SW480 (cell line): ENCODE measurements around the gene C1orf159.

Experiments
- DNase-seq: peaks from one replicate; pipeline ENCODE4 v3.0.0-alpha.2; 2016; ENCODE audit warnings: low spot score

The C1orf159 gene

GRCh38 chr1:1132042-1132950 lies 16.4 kb upstream of the C1orf159 start:
- no peak for DNase-seq

- DNase-seq: no peak
These were observed 14.6 kb upstream of the C1orf159 start for GRCh38 chr1:1130206-1131120.

- DNase-seq: no peak
These were observed 13.5 kb upstream of the C1orf159 start for GRCh38 chr1:1129381-1129821.

- DNase-seq: no peak
These were observed 12.7 kb upstream of the C1orf159 start for GRCh38 chr1:1128454-1129139.

GRCh38 chr1:1127551-1128451 lies 11.9 kb upstream of the C1orf159 start:
- DNase-seq: no peak

- no peak for DNase-seq
These were observed 10.1 kb upstream of the C1orf159 start for GRCh38 chr1:1125945-1126344.

GRCh38 chr1:1124786-1125642 lies 9.1 kb upstream of the C1orf159 start:
- DNase-seq: peak; percentile 74

GRCh38 chr1:1124508-1124785 lies 8.6 kb upstream of the C1orf159 start:
- no peak for DNase-seq

- no peak for DNase-seq
These were observed 8.0 kb upstream of the C1orf159 start for GRCh38 chr1:1123581-1124507.

- no peak for DNase-seq
These were observed 7.1 kb upstream of the C1orf159 start for GRCh38 chr1:1122981-1123480.

GRCh38 chr1:1122078-1122811 lies 6.4 kb upstream of the C1orf159 start:
- DNase-seq: peak; percentile 72

GRCh38 chr1:1121611-1122077 lies 5.8 kb upstream of the C1orf159 start:
- no peak for DNase-seq

- no peak for DNase-seq
These were observed 5.1 kb upstream of the C1orf159 start for GRCh38 chr1:1120866-1121591.

- no peak for DNase-seq
These were observed 4.2 kb upstream of the C1orf159 start for GRCh38 chr1:1120096-1120495.

- DNase-seq: no peak
These were observed 3.5 kb upstream of the C1orf159 start for GRCh38 chr1:1119272-1119890.

GRCh38 chr1:1118876-1119220 lies 3.0 kb upstream of the C1orf159 start:
- no peak for DNase-seq
